ENCODE results near the gene PLOD2. TPM values are rescaled to one million over a fixed set of nuclear protein-coding genes. Genes with fewer than 3 reads are reported as not detected.

Gene PLOD2
- polyA plus RNA-seq, 1 donor (not counting 4 experiments of a cell fraction or from before 2014, with no cell fraction given) = 30.0 TPM

DNA sequence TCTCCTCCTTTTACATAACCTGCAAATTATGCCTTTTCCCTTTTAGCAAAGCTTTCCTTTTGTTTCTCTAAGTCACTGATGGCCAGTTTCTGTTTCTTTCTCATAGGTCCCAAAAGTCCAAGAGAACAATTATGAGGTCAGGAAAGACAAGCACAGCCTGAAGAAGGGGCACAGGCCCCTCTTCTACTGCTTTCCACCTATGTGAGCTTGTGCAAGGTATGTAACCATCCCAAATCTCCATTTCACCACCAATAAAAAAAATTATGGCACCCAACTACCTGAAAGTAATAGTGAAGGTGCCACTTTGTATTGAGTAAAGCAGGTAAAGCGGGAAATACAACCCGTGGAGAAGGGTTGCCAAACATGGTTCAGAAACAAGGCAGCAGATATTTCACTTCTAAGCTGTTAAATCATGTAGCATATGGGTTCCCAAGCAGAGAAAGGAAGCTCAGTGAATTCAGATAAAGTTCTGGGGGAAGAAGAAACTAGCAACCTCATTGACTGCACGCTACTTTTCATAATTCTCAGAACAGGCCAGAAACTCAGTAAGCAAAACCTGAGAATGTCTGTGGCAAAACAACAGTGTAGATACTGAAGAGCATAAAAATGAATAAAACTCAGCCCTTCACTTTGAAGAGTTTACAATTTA, 4.2 kb downstream of the PLOD2 start:
- Histone ChIP-seq H3K9ac (ENCODE audit: control insufficient read depth, extremely low read depth, insufficient read depth, low read length) (no peak overlapping the region), H3K9me1 (ENCODE audit: control insufficient read depth, extremely low read depth, insufficient read depth, low read length) (no peaks in the 10 kb centered on the region), H2AFZ (ENCODE audit: control insufficient read depth, low read length) (no peak overlapping the region), H3K36me3 (ENCODE audit: control insufficient read depth in 2 of 2, extremely low read depth in 1 of 2, insufficient read depth in 2 of 2, low read length in 2 of 2) (no peaks in the 10 kb centered on the region), H3K27me3 (ENCODE audit: control insufficient read depth, extremely low read depth, insufficient read depth, low read length) (no peaks in the 10 kb centered on the region), H3K4me2 (ENCODE audit: control insufficient read depth, extremely low read depth, insufficient read depth, low read depth, low read length) (no peak overlapping the region), H4K20me1 (ENCODE audit: control insufficient read depth, extremely low read depth, insufficient read depth, low read length) (no peaks in the 10 kb centered on the region), H3K79me2 (ENCODE audit: control insufficient read depth, insufficient read depth, low read length) (peaks cover 18% of the 10 kb centered on the region), H3K9me3 (ENCODE audit: control insufficient read depth, low read depth, low read length) (no peaks in the 10 kb centered on the region), H3K27ac (ENCODE audit: control insufficient read depth, insufficient read depth, low read length) (no peak overlapping the region), H3K4me1 (ENCODE audit: control insufficient read depth, extremely low read depth, insufficient read depth, low read length) (peaks cover 4% of the 10 kb centered on the region), H3K4me3 (ENCODE audit: control insufficient read depth in 2 of 3, extremely low read depth in 1 of 3, insufficient read depth in 2 of 3, low read depth in 1 of 3, low read length in 3 of 3) (no peak overlapping the region)
- no peak for FAIRE-seq
- dilution Hi-C loops (cut with MboI; ENCODE audit: extremely low pct_ligation_motif_present, low sequenced_read_pairs) = no loop called here
- DNase-seq (ENCODE audit: low read depth, low spot score) = no peak
- TF ChIP-seq, protein P1, sequence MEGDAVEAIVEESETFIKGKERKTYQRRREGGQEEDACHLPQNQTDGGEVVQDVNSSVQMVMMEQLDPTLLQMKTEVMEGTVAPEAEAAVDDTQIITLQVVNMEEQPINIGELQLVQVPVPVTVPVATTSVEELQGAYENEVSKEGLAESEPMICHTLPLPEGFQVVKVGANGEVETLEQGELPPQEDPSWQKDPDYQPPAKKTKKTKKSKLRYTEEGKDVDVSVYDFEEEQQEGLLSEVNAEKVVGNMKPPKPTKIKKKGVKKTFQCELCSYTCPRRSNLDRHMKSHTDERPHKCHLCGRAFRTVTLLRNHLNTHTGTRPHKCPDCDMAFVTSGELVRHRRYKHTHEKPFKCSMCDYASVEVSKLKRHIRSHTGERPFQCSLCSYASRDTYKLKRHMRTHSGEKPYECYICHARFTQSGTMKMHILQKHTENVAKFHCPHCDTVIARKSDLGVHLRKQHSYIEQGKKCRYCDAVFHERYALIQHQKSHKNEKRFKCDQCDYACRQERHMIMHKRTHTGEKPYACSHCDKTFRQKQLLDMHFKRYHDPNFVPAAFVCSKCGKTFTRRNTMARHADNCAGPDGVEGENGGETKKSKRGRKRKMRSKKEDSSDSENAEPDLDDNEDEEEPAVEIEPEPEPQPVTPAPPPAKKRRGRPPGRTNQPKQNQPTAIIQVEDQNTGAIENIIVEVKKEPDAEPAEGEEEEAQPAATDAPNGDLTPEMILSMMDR (optimal IDR thresholded peaks at IDR 0.05 in 1 of 3, IDR thresholded peaks at IDR 0.05 in 1 of 3, conservative IDR thresholded peaks at IDR 0.05 in 1 of 3; ENCODE audit: extremely low read depth in 1 of 3, insufficient read depth in 2 of 3, low read length in 3 of 3) = no peak
- no peak for TF ChIP-seq EZH2 (IDR thresholded peaks at IDR 0.05; ENCODE audit: low read length)

DNA sequence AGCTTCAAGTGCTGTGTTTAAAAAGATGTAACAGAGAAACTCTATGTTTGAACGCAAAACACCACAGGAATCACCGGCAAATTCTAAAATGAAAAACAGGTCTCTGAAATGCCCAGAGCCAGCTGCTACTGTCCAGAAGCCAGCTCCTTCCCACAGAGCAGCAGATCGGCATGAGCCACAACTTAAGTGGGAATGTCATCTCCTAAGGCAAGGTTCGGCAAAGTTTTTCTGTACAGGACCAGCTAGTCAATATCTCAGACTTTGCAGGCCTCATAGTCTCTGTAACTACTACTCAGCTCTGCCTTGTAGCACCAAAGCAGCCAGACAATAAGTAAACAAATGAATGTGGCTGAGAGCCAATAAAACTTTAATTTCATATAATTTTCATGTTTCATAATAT, 4.9 kb downstream of the PLOD2 start:
- H2AFZ ChIP-seq (ENCODE audit: control insufficient read depth, low read length) = no peak overlapping the region
- no peak overlapping the region for H3K4me2 ChIP-seq (ENCODE audit: control insufficient read depth, extremely low read depth, insufficient read depth, low read depth, low read length)
- H3K9ac ChIP-seq (ENCODE audit: control insufficient read depth, extremely low read depth, insufficient read depth, low read length) = no peak overlapping the region
- TF ChIP-seq, protein P1 (optimal IDR thresholded peaks at IDR 0.05 in 1 of 3, IDR thresholded peaks at IDR 0.05 in 1 of 3, conservative IDR thresholded peaks at IDR 0.05 in 1 of 3; ENCODE audit: extremely low read depth in 1 of 3, insufficient read depth in 2 of 3, low read length in 3 of 3) = no peak
- no peak for TF ChIP-seq EZH2 (IDR thresholded peaks at IDR 0.05; ENCODE audit: low read length)
- H3K36me3 ChIP-seq (ENCODE audit: control insufficient read depth in 2 of 2, extremely low read depth in 1 of 2, insufficient read depth in 2 of 2, low read length in 2 of 2) = no peaks in the 10 kb centered on the region
- dilution Hi-C loops (cut with MboI; ENCODE audit: extremely low pct_ligation_motif_present, low sequenced_read_pairs) = no loop called here
- no peaks in the 10 kb centered on the region for H4K20me1 ChIP-seq (ENCODE audit: control insufficient read depth, extremely low read depth, insufficient read depth, low read length)
- no peaks in the 10 kb centered on the region for H3K27me3 ChIP-seq (ENCODE audit: control insufficient read depth, extremely low read depth, insufficient read depth, low read length)
- peaks cover 18% of the 10 kb centered on the region for H3K79me2 ChIP-seq (ENCODE audit: control insufficient read depth, insufficient read depth, low read length)
- H3K9me1 ChIP-seq (ENCODE audit: control insufficient read depth, extremely low read depth, insufficient read depth, low read length) = no peaks in the 10 kb centered on the region
- no peak for DNase-seq (ENCODE audit: low read depth, low spot score)
- H3K27ac ChIP-seq (ENCODE audit: control insufficient read depth, insufficient read depth, low read length) = no peak overlapping the region
- peaks cover 4% of the 10 kb centered on the region for H3K4me1 ChIP-seq (ENCODE audit: control insufficient read depth, extremely low read depth, insufficient read depth, low read length)
- FAIRE-seq = no peak
- H3K9me3 ChIP-seq (ENCODE audit: control insufficient read depth, low read depth, low read length) = no peaks in the 10 kb centered on the region
- no peak overlapping the region for H3K4me3 ChIP-seq (ENCODE audit: control insufficient read depth in 2 of 3, extremely low read depth in 1 of 3, insufficient read depth in 2 of 3, low read depth in 1 of 3, low read length in 3 of 3)
